ENCODE data around the gene PRKCA.

PRKCA gene

DNA sequence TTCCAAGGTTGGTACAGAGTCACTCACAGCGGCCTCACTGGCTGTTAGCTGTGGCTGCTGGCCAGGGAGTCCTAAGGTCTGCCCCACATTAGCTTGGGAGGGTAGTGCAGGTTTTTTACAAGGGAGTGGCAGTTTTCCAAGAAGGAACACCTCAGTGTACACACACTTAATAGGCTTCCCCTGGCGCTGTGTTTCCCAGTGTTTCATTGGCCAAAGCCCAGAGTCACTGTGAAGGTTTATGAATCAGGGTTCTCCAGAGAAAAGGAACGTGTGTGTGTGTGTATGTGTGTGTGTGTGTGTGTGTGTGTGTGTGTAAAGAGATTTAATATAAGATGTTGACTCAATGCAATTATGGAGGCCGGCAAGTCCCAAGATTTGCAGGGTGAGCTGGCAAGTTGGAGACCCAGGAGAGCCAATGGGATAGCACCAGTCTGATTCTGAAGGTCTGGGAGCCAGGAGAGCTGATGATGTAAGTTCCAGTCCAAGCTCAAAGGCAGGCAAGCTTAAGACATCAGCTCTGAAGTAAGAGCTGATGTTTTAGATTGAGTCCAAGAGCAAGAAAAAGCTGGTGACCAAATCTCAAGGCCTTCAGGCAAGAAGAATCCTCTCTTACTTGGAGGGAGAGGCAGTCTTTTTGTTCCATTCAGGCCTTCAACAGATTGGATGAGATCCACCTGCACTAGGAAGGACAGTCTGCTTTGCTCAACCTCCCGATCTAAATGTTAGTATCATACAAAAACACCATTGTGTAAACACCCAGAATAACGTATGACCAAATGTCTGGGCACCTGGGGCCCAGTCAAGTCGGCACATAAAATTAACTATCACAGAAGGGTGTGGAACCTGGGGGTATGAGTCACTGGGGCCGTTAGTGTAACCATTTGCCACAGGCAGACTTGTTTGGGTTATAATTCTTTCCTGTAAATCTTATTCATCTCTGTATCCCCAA, 206.8 kb downstream of the PRKCA start:
- no peak for DNase-seq

DNA sequence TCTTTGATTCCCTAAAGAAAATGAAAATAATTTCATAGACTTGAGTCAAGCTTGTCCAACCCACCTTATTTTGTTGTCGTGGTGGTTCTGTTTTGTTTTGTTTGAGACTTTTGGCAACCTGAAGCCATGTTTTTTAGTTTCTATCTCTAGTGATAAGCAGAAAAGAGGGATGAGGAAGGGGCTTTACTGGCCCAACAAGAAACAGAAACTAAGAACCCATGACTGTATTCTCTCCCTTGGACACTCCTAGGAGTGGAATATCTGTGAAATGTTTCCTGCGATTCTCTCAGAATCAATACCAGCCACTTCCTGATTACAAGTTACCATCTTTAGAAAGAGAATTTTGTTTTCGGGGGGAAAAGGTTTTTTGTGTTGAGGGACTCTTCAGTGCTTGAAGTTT, 207.5 kb downstream of the PRKCA start:
- no peak for DNase-seq

DNA sequence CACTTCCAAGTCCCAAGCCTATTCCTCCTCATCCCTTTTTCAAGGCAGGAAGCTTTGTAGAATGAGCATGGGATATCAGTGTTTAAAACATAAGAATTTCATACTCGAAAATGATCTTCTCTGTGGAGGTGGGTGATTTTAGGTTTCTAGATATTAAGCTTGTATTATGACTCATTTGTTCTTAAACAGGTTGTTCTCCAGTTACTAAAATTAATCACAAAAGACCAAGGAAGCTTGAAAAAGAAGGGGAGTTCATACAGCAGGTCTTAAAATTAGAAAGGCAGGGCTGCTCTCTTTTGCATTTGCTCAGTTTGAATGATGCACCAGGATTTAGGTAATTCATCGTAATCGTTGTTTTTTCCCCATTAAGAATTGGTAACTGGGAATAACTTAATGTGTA, 208.7 kb downstream of the PRKCA start:
- DNase-seq: peak in 1 of 56 donors; percentile 13

DNA sequence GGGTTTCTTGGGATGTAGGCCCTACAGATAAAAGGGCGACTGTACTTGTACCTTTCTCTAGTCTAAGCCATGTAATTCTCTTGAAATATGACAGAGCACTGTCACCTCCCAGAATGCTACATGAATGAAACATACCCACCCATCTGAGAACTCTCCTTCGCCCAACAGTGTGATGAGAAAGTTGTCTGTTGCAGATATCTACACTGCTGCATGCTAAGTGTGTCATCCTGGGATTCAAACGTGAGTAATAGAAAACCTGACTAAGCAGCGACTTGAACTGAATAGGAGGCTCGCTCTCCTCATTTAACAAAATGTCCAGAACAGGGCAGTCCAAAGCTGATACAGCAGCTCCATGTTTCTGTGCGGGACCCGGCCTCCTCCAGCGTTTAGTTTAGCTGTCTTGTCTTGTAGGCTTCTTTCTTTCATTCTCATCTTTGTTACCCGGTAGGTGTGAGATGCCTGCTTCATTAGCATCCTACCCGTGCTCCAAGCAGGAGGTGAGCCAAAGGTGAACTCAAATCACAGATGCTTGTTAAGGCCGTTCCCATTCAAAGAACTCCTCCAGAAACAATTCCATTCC, 211.9 kb downstream of the PRKCA start:
- no peak for DNase-seq

DNA sequence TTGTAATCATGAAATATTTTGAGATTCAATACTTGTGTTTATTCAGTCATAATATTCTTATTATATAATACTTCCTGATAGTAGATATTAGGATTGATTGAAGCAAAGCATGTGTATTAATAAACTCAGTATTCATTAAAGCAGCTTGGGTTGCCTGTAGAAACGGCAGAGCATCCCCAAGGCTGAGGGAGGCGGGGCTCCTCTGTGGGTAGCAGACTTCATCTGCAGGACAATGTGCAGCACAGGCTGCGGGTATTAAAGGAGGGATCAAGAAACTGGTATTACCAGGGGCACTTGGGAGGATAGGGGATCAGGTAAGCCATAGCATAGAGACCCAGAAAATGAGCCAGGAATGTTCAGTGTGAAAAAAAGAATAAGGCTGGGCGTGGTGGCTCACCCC, 213.6 kb downstream of the PRKCA start:
- peak in 1 of 56 donors; percentile 46 for DNase-seq

DNA sequence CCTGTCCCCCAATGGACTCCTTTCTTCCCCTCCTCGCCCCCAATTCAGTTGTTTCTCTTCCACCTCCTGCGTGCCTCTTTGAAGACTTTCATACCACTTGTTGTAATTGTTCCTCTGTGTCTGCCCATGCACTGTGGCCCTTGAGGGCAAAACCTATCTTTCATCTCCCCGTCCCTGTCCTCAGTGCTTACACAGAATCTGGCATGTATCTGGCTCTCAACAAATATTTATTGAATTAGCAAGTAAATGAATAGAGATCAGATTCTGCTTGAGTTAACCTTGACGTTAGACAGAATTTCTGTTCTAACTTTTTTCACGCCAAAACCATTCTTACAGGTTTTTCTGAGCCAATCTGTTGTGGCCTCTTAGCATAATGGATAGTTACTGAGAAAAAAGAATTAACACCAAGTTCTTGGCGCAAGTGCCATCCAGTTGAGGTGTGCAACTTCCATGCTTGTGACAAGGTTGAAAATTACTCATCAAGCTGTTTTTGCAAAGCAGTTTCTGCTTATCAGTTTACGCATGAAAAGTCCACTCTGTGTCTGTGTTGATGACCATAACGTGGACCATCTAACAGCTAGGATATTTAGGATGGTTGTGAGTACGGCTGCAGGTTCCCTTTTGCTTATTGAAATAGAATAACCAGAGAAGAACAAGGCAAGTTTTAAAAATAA, 215.1 kb downstream of the PRKCA start:
- no peak for DNase-seq

DNA sequence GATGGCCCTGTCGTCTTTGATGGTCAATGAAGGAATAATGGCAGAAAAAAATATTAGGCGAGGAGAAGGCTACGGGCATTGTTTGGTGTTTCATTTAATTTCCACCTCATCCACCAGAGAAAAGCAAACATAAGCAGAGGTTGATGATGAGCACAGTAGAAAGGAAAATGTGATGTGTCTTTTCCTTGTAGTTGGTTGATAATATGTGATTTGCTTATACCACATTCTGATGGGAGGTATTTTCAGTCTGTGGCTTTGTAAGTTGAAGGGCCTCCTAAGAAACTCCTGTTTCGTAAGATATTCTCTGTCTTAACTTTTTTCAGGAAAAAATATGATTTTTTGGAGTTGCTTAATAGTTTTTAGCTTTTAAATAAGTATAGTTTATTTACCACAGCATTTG, 215.7 kb downstream of the PRKCA start:
- no peak for DNase-seq

DNA sequence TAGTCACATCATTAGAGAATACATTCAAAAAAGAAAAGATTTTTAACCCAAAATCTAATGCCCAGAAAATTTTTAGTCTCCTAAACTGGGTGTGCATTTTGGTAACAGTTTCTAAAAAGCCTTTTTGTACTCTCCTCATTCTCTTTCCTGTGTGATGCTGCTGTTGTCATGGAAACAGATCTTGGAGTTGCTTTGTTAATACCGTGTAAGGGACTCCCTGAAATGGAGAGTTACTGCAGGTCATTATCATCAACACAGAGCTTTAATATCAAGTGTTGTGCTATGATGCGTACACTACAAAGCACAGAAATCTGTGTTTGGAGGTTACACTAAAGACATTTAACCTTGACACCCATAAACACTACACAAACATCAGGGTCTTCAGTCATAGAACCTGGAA, 216.3 kb downstream of the PRKCA start:
- peak in 3 of 56 donors; percentile 22 to 31 (median 26) for DNase-seq

DNA sequence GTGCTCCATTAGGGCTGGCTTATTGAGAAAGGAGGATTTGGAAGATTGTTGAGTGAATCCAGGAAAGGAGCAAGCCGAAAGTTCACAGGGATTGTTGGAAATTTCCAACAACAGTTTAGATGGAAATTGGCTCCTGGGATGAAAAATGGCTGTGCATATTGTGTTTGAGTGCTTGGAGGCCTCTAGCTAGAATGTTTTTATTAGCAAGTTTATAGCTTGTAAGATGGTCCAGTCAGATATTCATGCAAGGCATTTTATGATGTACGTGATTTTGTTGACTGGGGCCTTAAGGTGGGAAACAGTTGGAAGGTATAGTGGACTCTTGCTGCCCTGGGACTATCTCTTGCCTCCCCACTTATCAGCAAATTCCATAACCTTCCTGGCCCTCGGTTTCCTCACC, 216.7 kb downstream of the PRKCA start:
- no peak for DNase-seq

DNA sequence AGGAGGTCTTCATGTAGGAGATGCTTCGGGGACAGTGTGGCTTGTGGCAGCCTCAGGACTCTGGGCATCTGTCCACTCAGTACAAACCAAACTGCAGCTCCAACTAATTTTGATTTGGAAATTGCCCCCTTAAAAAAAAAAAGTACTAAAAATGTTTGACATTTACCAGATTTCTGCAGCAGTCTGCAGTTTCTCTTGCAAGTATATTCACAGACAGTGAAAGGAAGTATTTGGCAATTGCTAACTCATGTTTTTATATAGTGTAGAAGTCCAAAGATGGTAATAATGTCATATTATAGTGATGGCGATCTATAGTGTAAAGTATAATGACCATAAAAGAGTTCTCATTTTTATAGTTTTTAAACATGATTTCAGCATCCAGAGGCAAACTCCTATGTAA, 218.6 kb downstream of the PRKCA start:
- DNase-seq: no peak

DNA sequence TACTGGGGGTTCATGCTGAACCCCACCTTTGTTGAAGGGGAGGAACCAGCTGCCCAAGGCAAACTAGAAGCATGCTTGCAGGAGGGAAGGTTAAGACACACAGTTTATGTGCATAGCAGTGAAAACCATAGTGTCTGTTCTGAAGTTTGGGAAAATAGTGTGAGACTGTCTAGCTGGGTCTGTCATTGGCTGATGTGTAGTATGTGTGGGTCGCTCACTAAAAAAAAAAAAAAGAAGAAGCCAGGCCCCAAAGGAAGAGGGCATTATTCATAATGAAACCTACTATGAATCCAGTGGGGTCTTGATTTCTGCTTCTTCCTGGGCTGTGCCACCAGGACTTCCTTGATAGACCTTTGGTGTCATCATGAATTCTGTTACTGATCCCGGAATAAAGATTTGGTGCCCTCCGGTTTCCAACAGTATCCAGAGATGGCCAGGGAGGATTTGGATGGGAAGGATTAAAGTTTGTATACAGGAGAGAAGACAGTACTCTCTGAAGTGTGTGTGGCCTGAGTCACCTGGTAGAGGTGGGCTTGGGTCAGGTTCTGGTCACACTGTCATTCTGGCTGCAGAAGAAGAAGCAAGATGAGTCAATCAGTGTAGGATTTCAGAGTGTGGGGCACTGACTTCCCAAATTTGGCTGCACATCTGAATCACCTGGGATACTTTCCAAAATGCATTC, 220.3 kb downstream of the PRKCA start:
- DNase-seq: no peak

DNA sequence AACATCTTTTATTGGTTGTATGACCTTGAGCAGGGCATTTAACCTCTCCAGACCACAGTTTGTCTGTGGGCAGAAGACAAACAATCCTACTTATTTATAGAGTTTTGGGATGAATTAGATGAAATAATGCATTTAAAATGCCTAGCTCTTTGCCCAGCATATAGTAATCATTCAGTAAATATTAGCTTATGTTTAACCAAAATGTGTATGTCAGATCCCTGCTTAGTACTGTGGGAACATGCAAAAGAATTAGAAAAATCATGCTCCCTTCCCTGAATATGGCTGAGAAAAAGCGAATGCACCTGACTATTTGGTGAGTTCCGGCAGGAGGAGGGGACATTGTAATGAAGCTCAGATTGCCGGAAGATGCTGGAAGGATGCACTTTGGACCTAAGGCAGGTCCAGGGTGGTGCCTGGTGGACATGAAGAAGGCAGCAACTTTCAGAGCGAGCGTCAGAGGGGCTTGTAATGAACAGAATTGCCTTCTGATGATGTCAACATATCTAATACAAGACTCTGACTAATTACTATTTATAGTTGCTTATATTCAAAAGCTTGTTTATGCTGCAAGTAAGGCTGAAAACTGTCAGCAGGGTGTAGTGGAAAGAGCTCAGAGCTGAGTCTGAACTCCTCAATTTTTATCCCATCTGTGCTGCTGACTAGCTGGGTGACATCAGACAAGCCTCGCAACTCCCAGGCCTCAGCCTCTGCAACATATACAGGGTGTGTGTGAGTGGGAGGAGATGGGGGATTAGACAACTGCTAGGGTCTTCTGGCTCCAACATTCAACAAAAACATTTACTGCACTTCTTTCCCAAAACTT, 221.2 kb downstream of the PRKCA start:
- DNase-seq: peak in 7 of 56 donors; percentile 18 to 56 (median 36)

DNA sequence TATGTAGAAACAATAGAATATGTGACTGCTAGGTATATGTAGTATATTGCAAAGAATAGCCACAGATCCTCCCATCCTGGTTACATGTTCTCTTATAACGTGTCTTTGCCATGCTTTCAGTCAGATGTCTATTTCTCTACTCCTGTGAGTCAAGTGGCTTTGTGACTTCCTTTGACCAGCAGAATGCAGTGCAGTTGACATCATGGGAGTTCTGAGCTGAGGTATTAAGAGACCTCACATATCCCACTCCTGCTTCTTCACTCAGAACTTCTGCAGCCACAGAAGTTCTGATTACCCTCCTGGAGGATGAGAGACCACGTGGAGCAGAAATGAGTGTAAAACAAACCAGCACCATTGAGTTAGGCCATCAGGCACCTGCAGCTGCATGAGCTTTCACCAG, 222.5 kb downstream of the PRKCA start:
- no peak for DNase-seq

DNA sequence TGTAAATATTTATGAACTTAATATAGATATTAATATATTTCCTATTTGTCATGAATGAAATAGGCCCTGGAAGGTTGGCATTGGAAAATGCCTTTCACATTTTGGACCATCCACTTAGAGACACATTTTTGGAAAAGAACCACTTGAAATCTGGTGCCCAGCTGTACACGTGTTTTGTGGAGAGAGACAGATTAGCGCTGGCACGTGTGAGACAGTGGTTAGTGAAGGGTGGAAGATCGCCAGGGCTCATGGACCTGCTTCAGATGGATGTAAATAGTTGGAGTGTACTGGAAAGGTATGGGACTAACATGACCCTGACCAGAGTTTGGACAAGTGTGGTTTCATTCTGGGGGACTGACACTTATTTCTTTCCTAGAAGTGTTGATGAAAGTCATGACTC, 222.9 kb downstream of the PRKCA start:
- no peak for DNase-seq

DNA sequence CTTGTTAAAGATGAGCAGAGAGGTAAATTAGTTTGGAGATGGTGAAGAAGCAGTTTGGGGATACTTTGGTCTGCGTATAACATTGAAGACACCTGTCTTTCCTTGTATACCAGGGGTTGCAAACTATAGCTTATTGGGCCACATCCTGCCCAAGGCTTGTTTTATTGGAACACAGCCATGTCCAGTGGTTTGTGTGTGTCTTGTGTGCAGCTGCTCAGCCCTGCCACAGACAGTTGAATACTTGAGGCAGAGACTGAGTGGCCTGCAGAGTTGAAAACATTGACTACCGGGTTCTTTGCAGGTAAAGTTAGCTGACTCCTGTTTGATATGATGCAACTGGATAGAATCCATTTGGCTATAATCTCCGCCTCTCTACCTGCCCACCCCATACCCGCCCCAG, 224.4 kb downstream of the PRKCA start:
- peak in 16 of 56 donors; percentile 14 to 53 (median 24) for DNase-seq

DNA sequence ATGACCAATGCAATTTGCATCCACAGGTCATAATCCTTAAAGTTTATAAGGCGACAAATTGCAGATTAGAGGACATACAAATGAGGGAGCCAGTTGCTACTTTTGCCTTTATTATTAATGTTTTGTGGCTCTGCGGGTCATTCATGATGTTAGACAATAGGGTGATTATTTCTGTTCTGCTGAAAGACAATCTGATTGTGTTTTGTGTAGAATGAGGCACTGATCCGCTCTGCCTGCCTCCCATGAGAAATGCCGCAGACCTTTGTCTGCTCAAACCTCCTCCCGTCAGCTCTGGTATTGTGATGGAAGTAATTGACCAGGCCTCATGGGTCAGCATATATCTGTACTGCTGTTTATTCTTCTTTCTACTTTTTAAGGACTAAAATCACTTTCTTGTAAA, 224.9 kb downstream of the PRKCA start:
- peak in 42 of 56 donors; percentile 23 to 79 (median 54) for DNase-seq

DNA sequence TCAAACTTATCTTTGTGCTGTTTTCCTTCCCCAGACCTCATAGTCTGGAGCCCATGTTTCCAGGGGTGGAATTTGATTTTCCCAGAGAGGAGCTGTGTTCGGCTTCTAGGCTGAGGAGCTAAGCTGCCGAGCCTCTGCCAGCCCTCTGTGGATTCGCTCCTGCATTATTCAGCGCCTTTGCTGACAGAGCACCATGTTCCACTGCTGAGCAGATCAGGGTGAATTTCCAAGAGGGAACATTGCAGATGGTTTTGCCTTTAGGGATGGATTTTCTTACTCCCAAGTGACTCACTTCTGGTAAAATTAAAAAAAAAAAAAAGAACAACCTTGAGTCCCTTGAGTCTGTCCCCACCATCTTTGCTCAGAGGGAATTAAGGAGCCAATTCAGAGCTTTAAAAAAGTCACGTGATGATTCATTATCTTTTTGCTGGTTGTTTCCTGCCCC, 229.5 kb downstream of the PRKCA start:
- peak in 1 of 56 donors; percentile 27 for DNase-seq

DNA sequence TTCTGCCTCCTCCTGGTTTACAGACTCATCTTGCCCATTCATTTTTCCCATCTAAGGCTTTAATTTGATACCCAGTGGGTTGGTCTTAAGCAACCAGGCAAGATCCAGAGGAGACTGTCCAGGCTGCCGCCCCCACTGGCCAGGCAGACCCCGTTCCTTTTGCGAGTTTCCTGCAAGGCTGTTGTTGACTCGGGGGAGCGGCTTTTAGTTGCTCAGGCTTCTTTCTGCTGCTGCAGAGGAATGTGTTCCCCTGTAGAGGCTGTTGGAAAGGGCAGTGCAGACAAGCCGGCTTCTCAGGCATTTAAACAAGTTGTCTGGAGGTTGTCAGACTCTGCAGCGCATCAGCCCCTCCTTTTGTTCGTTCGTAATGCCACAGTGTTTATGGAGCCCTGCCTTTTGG, 231.2 kb downstream of the PRKCA start:
- peak in 23 of 56 donors; percentile 16 to 69 (median 40) for DNase-seq

DNA sequence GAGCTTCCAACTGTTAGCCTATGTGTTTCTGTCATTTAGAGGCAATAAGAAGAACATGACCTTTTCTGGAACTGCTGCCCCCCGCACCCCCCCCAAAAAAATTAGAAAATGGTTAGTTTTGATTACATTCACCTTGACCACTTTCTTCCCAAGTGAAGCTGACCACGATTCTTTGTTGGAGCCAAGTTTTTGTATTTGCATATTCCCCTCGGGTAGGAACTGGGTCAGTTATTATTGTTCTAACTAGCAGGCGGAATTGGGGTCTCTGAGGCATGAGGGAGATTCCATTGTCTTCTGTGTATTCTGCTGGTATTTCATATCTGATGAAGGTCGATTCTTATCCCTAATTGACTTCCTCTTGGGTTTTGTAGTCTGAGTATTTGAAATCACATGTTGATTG, 231.6 kb downstream of the PRKCA start:
- DNase-seq: no peak

DNA sequence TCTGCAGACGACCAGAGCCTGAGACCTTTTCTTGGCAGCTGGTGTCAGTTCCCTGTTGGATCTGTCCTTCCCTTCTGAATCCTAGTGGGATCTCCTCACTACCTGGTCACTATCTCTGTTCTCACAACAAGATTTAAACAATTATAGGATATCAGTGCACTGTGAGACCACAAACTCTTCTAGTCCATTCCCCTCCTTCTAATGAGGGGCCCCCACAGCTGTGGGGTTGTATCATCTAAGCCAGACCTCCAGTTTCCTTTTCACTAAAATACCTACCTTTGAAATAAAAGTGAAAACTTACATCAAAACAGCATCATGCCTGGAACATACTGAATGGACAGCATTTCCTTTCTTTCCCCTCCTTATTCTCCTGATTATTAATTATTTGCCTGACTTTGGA, 233.2 kb downstream of the PRKCA start:
- no peak for DNase-seq

DNA sequence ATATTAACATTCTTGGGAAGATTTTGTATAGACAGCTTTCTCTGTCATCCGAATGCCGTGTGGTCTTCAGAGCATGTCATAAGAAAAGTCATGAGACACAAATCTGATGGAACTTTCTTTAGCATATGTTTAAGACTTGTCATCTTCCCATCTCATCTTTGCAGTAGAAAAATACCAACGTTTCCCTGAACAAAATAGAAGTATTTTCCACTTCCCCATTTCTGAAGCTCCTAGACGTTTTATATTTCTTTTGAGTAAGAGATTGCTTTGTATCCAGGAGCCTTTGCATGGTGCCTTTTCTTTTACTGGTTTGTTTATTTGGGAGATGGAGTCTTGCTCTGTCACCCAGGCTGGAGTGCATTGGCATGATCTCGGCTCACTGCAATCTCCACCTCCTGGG, 235.1 kb downstream of the PRKCA start:
- DNase-seq: no peak
